ENCODE data around the gene ZNF534.
"Not testable (repeated sequence)": the region's sequence is repeated elsewhere in the genome, so short reads cannot be mapped to it uniquely, and the experiment has no call there.

DNA sequence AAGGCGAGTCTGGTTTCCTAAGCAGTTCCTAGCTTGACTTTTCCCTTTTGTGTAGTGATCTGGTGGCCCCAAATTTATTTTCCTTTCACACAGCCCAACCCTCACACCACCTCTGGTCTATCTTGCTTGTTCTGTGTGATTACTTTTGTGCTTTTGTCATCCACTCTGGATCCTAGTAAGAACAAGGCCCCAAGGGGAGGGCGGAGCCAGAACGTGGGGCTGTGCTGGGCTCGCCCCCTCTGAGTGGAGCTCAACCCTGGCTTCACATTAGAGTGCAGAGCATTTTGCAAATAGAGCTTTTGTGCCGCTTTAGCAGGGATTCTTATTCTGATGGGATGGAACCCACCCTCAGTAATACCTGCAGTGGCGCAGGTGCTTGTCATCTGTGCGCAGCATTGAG, 56.1 kb downstream of the ZNF534 start:
- not testable (repeated sequence) for TF ChIP-seq POLR2A, POLR2AphosphoS5 (IDR thresholded peaks at IDR 0.05; ENCODE audit: low read depth, low read length)
